MM.1S (cell line): ENCODE measurements around the gene SERPINB6.
A peak's percentile ranks its signal among the peaks of the same experiment; 100 is the strongest.
"Not testable (repeated sequence)": the region's sequence is repeated elsewhere in the genome, so short reads cannot be mapped to it uniquely, and the experiment has no call there.

Experiments used
- DNase-seq: peaks from one replicate; pipeline ENCODE4 v3.0.0-alpha.2; 2015
- H2AFZ ChIP-seq: fragments of 300-600 bp; sonication (generic); 2 replicates; pipeline ENCODE4 v1.6.0; 2016; ENCODE audit warnings: antibody characterized with exemption, low read length
- H3F3A ChIP-seq: fragments of 300-600 bp; sonication (generic); 2 replicates; pipeline ENCODE4 v1.6.1; 2016; ENCODE audit warnings: mild to moderate bottlenecking, antibody characterized with exemption, low read length, moderate library complexity, mixed read lengths; ENCODE audit not compliant: insufficient read depth
- H3K27ac ChIP-seq: fragments of 300-600 bp; sonication (generic); 2 replicates; pipeline ENCODE4 v1.5.1; 2016; ENCODE audit warnings: mild to moderate bottlenecking, low read length
- H3K27me3 ChIP-seq: fragments of 300-600 bp; sonication (generic); replicated peaks from 2 replicates; pipeline ENCODE4 v1.6.0; 2016; ENCODE audit warnings: low read length; ENCODE audit not compliant: insufficient read depth
- H3K36me3 ChIP-seq: fragments of 300-600 bp; sonication (generic); replicated peaks from 2 replicates; pipeline ENCODE4 v1.6.1; 2016; ENCODE audit warnings: mild to moderate bottlenecking, low read length, mixed read lengths; ENCODE audit not compliant: insufficient read depth
- H3K4me1 ChIP-seq: fragments of 300-600 bp; sonication (generic); 2 replicates; pipeline ENCODE4 v1.6.1; 2016; ENCODE audit warnings: low read length, mixed read lengths
- H3K4me2 ChIP-seq: fragments of 300-600 bp; sonication (generic); 2 replicates; pipeline ENCODE4 v1.6.0; 2016; ENCODE audit warnings: low read depth, low read length
- H3K4me3 ChIP-seq: fragments of 300-600 bp; sonication (generic); 2 replicates; pipeline ENCODE4 v1.5.1; 2016; ENCODE audit warnings: low read length, mixed read lengths
- H3K79me2 ChIP-seq: fragments of 300-600 bp; sonication (generic); 2 replicates; pipeline ENCODE4 v1.6.1; 2016; ENCODE audit warnings: mixed run types, low read length, mixed read lengths
- H3K9ac ChIP-seq: fragments of 300-600 bp; sonication (generic); 2 replicates; pipeline ENCODE4 v1.6.1; 2016; ENCODE audit warnings: low read length, mixed read lengths
- H3K9me2 ChIP-seq: fragments of 300-600 bp; sonication (generic); replicated peaks from 2 replicates; pipeline ENCODE4 v1.6.1; 2016; ENCODE audit warnings: mild to moderate bottlenecking, low read length, mixed read lengths; ENCODE audit not compliant: insufficient read depth
- H3K9me3 ChIP-seq: fragments of 300-600 bp; sonication (generic); replicated peaks from 2 replicates; pipeline ENCODE4 v1.6.1; 2016; ENCODE audit warnings: mild to moderate bottlenecking, low read length, mixed read lengths; ENCODE audit not compliant: insufficient read depth
- H4K20me1 ChIP-seq: fragments of 300-600 bp; sonication (generic); 2 replicates; pipeline ENCODE4 v1.6.1; 2016; ENCODE audit warnings: mild to moderate bottlenecking, low read length, moderate library complexity, mixed read lengths; ENCODE audit not compliant: insufficient read depth
- CTCF ChIP-seq: fragments of 300-600 bp; sonication (generic); IDR thresholded peaks from 2 replicates; pipeline ENCODE4 v1.5.1; 2016; ENCODE audit warnings: antibody characterized with exemption, low read length, mixed read lengths
- EZH2 ChIP-seq: fragments of 300-600 bp; sonication (generic); optimal IDR thresholded peaks from 2 replicates; pipeline ENCODE3; 2017; ENCODE audit warnings: low read depth, mild to moderate bottlenecking, antibody characterized with exemption, low read length, mixed read lengths
- EZH2phosphoT487 ChIP-seq: fragments of 300-600 bp; sonication (generic); IDR thresholded peaks from 2 replicates; pipeline ENCODE4 v1.6.1; 2018; ENCODE audit warnings: antibody characterized with exemption, low read length

Gene SERPINB6

GRCh38 chr6:2944405-2945152, 26.8 kb downstream of the SERPINB6 start:
- Histone ChIP-seq H3K4me1 (peaks cover 45% of the 10 kb centered on the region), H2AFZ (no peak overlapping the region), H3K36me3 (no peaks in the 10 kb centered on the region), H4K20me1 (no peaks in the 10 kb centered on the region; the same call in 1 of the 2 replicates), H3F3A (peaks cover 43% of the 10 kb centered on the region), H3K9me3 (no peaks in the 10 kb centered on the region), H3K9me2 (no peaks in the 10 kb centered on the region), H3K79me2 (no peaks in the 10 kb centered on the region), H3K27me3 (peaks cover 21% of the 10 kb centered on the region), H3K4me3 (no peak overlapping the region), H3K27ac (no peak overlapping the region), H3K4me2 (no peak overlapping the region), H3K9ac (no peak overlapping the region)
- no peak for DNase-seq
- TF ChIP-seq EZH2, result no peak
- TF ChIP-seq CTCF, result no peak
- TF ChIP-seq EZH2phosphoT487, result no peak

- no peak overlapping the region for H3K9ac ChIP-seq
Measured at GRCh38 chr6:2943564-2943955, 27.8 kb downstream of the SERPINB6 start.

GRCh38 chr6:2942914-2943563, 28.3 kb downstream of the SERPINB6 start:
- peak overlapping the region; percentile 5; the same call in 1 of the 2 replicates for H3K27ac ChIP-seq
- no peak overlapping the region; the same call in 1 of the 2 replicates for H3K4me3 ChIP-seq
- H3K4me1 ChIP-seq, result peaks cover 41% of the 10 kb centered on the region
- H3K27me3 ChIP-seq, result peaks cover 33% of the 10 kb centered on the region
- no peaks in the 10 kb centered on the region for H3K36me3 ChIP-seq
- no peaks in the 10 kb centered on the region for H3K79me2 ChIP-seq
- H3K9me2 ChIP-seq, result no peaks in the 10 kb centered on the region
- H3F3A ChIP-seq, result peaks cover 42% of the 10 kb centered on the region
- H3K9ac ChIP-seq, result no peak overlapping the region
- no peak overlapping the region for H2AFZ ChIP-seq
- H3K9me3 ChIP-seq, result no peaks in the 10 kb centered on the region
- DNase-seq, result peak; percentile 9
- H3K4me2 ChIP-seq, result peak overlapping the region; percentile 46
- no peaks in the 10 kb centered on the region; the same call in 1 of the 2 replicates for H4K20me1 ChIP-seq
- no peak for TF ChIP-seq EZH2
- TF ChIP-seq CTCF, result no peak
- no peak for TF ChIP-seq EZH2phosphoT487

More at GRCh38 chr6:2943564-2943955, 27.8 kb downstream of the SERPINB6 start:
- H3K9me3 ChIP-seq, result no peaks in the 10 kb centered on the region
- H3K4me2 ChIP-seq, result peak overlapping the region; percentile 46; the same call in 1 of the 2 replicates
- H2AFZ ChIP-seq, result no peak overlapping the region
- no peaks in the 10 kb centered on the region for H3K9me2 ChIP-seq
- peaks cover 28% of the 10 kb centered on the region for H3K27me3 ChIP-seq
- no peaks in the 10 kb centered on the region; the same call in 1 of the 2 replicates for H4K20me1 ChIP-seq
- DNase-seq, result no peak
- H3K36me3 ChIP-seq, result no peaks in the 10 kb centered on the region
- H3K79me2 ChIP-seq, result no peaks in the 10 kb centered on the region
- H3K27ac ChIP-seq, result no peak overlapping the region
- peaks cover 43% of the 10 kb centered on the region for H3F3A ChIP-seq
- TF ChIP-seq EZH2, result no peak
- TF ChIP-seq CTCF, result no peak
- TF ChIP-seq EZH2phosphoT487, result no peak
- no peak overlapping the region for H3K4me3 ChIP-seq
- H3K4me1 ChIP-seq, result peaks cover 44% of the 10 kb centered on the region

- H2AFZ ChIP-seq, H3K9ac ChIP-seq, H4K20me1 ChIP-seq, H3K9me3 ChIP-seq, H3K9me2 ChIP-seq, DNase-seq, H3K27ac ChIP-seq, H3K36me3 ChIP-seq, H3K4me3 ChIP-seq, H3K4me2 ChIP-seq, H3K79me2 ChIP-seq: not testable (repeated sequence)
- H3F3A ChIP-seq, result peaks cover 42% of the 10 kb centered on the region
- peaks cover 39% of the 10 kb centered on the region for H3K4me1 ChIP-seq
- H3K27me3 ChIP-seq, result peaks cover 35% of the 10 kb centered on the region
Measured at GRCh38 chr6:2942116-2942515, 29.3 kb downstream of the SERPINB6 start.
